ENCODE measurements around the gene BMI1.

DNA sequence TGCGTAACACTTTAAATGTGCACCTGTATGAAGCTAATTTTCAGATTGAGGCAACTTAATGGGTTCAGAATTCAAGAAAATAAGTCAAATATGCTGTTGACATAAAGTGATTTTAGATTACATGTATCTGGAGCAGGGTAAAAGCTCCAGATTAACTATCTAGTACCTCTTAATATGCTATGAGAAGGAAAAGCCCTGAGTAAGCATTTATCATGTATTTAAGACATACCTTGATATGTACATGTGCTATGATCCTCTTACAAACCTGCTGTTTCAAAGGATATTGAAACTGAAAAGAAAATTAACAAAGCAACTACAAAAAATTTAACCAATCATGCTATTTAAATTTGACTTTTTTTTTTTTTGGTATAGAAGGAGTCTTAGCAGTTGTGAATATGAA lies 28.9 kb downstream of the BMI1 start:
- TF ChIP-seq, protein P1, sequence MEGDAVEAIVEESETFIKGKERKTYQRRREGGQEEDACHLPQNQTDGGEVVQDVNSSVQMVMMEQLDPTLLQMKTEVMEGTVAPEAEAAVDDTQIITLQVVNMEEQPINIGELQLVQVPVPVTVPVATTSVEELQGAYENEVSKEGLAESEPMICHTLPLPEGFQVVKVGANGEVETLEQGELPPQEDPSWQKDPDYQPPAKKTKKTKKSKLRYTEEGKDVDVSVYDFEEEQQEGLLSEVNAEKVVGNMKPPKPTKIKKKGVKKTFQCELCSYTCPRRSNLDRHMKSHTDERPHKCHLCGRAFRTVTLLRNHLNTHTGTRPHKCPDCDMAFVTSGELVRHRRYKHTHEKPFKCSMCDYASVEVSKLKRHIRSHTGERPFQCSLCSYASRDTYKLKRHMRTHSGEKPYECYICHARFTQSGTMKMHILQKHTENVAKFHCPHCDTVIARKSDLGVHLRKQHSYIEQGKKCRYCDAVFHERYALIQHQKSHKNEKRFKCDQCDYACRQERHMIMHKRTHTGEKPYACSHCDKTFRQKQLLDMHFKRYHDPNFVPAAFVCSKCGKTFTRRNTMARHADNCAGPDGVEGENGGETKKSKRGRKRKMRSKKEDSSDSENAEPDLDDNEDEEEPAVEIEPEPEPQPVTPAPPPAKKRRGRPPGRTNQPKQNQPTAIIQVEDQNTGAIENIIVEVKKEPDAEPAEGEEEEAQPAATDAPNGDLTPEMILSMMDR (IDR thresholded peaks at IDR 0.05): no peak
- TF ChIP-seq POLR2A (IDR thresholded peaks at IDR 0.05): no peak
